ENCODE measurements around the gene RBL1. TPM values are rescaled to one million over a fixed set of nuclear protein-coding genes. Genes with fewer than 3 reads are reported as not detected.
"Not testable (repeated sequence)": the region's sequence is repeated elsewhere in the genome, so short reads cannot be mapped to it uniquely, and the experiment has no call there.

RBL1 gene
- total RNA-seq, 2 donors from 2014 or later = 2.5 to 17.1 TPM

DNA sequence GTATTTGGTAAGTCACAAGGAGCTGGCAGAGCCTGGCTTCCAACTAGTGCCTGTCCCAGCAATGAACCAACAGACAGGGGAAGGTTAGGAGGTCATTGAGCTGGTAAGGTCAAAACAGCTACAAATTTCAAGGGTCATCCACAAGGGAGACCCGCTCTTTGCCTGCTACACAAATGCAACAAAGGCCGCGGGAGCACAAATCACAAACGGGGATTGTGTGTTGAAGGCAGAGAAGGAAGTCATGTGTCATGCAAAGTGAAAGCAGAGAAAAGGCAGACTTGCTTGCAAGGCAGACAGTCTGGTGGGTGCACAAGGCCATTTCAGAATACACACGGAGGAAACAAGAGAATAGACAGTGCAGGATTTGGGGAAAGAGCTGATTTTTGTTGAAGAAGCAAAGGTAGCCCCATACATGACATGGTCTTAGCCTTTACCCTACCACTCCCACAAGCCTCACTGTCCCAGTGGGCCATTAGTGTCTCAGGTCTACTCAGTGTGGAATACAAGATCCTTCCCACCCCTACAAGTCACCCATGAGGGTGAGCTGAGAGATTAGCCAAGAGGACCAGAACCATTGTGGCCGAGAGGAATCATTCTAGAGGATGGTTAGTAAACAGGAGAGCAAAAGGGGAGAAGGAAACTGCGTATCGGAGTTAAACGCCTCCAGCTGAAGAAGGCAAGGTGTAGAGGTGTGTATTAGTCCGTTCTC lies 126.2 kb downstream of the RBL1 start:
- Histone ChIP-seq H3K9me3 (no peaks in the 10 kb centered on the region), H3K36me3 (no peaks in the 10 kb centered on the region), H3K4me1 (ENCODE audit: control insufficient read depth in 1 of 2, low read depth in 2 of 2) (no peaks in the 10 kb centered on the region), H3K4me3 (no peak overlapping the region), H3K27ac (no peak overlapping the region), H3K27me3 (replicated peaks; ENCODE audit: insufficient read depth) (no peaks in the 10 kb centered on the region)
- DNase-seq (ENCODE audit: low spot score) (no peak), ATAC-seq (ENCODE audit: insufficient number of reproducible peaks, low FRiP score, low read depth) (no peak)
- TF ChIP-seq, protein P1, sequence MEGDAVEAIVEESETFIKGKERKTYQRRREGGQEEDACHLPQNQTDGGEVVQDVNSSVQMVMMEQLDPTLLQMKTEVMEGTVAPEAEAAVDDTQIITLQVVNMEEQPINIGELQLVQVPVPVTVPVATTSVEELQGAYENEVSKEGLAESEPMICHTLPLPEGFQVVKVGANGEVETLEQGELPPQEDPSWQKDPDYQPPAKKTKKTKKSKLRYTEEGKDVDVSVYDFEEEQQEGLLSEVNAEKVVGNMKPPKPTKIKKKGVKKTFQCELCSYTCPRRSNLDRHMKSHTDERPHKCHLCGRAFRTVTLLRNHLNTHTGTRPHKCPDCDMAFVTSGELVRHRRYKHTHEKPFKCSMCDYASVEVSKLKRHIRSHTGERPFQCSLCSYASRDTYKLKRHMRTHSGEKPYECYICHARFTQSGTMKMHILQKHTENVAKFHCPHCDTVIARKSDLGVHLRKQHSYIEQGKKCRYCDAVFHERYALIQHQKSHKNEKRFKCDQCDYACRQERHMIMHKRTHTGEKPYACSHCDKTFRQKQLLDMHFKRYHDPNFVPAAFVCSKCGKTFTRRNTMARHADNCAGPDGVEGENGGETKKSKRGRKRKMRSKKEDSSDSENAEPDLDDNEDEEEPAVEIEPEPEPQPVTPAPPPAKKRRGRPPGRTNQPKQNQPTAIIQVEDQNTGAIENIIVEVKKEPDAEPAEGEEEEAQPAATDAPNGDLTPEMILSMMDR (IDR thresholded peaks at IDR 0.05) = no peak

DNA sequence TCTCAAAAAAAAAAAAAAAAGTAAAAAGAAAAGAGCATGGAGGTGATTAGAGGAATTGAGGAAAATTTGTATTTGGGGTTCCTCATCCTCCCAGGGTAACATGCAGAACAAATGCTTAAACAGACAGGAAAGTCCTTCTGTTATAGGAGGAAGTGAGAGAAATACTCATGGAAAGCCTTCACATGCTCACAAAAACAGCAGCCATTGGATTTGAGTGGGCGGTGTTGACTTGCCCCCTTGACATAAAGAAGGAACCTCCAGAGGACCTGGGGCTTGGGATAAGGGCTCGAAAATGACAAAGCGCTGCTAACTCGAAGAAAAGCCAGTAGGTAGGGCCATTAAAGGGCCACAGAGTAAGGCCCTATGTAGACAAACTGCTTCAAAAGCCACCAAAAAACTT lies 126.7 kb downstream of the RBL1 start:
- no peaks in the 10 kb centered on the region for H3K4me1 ChIP-seq (ENCODE audit: control insufficient read depth in 1 of 2, low read depth in 2 of 2)
- DNase-seq (ENCODE audit: low spot score) (no peak), ATAC-seq (ENCODE audit: insufficient number of reproducible peaks, low FRiP score, low read depth) (no peak)
- H3K36me3 ChIP-seq = no peaks in the 10 kb centered on the region
- no peaks in the 10 kb centered on the region for H3K27me3 ChIP-seq (replicated peaks; ENCODE audit: insufficient read depth)
- H3K9me3 ChIP-seq = no peaks in the 10 kb centered on the region
- no peak overlapping the region for H3K4me3 ChIP-seq
- TF ChIP-seq, protein P1 (IDR thresholded peaks at IDR 0.05) = no peak
- no peak overlapping the region for H3K27ac ChIP-seq

DNA sequence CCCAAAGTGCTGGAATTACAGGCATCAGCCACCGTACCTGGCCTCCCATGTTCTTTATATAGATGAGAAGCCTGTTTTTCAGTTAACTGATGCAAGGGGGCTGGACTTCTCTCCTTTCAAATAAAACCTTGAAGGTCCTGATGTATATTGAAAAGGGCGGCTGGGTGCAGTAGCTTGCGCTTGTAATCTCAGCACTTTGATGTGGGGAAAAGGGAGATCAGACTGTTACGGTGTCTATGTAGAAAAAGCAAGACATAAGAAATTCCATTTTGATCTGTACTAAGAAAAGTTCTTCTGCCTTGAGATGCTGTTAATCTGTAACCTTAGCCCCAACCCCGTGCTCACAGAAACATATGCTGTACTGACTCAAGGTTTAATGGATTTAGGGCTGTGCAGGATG lies 128.2 kb downstream of the RBL1 start:
- TF ChIP-seq, protein P1 (IDR thresholded peaks at IDR 0.05) = no peak
- H3K27ac ChIP-seq = no peak overlapping the region

DNA sequence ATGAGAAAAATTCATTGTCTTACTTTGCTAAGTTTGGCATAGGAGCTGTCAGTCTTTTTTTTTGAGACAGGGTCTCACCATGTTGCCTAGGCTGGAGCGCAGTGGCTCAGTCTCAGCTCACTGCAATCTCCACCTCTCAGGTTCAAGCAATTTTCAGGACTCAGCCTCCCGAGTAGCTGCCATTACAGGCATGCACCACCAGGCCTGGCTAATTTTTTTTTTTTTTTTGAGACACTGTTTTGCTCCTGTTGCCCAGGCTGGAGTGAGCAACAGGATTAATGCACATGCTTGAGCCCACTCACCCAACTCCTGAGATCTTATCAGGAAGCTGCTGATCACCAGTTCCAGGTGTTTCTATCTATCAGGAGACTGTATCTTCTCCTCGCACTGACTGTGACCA lies 128.8 kb downstream of the RBL1 start:
- ATAC-seq (ENCODE audit: insufficient number of reproducible peaks, low FRiP score, low read depth); H3K4me1 ChIP-seq (ENCODE audit: control insufficient read depth in 1 of 2, low read depth in 2 of 2); H3K27me3 ChIP-seq (replicated peaks; ENCODE audit: insufficient read depth); DNase-seq (ENCODE audit: low spot score); H3K27ac ChIP-seq; H3K4me3 ChIP-seq; H3K36me3 ChIP-seq; H3K9me3 ChIP-seq: not testable (repeated sequence)

More for the DNA sequence above, 128.2 kb downstream of the RBL1 start:
- DNase-seq (ENCODE audit: low spot score) = no peak
- H3K4me1 ChIP-seq (ENCODE audit: control insufficient read depth in 1 of 2, low read depth in 2 of 2) = no peaks in the 10 kb centered on the region
- H3K27me3 ChIP-seq (replicated peaks; ENCODE audit: insufficient read depth) = no peaks in the 10 kb centered on the region
- H3K9me3 ChIP-seq = no peaks in the 10 kb centered on the region
- H3K36me3 ChIP-seq = no peaks in the 10 kb centered on the region
- ATAC-seq (ENCODE audit: insufficient number of reproducible peaks, low FRiP score, low read depth) = no peak
- H3K4me3 ChIP-seq = no peak overlapping the region

GRCh38 chr20:36962354-36962941 lies 133.3 kb downstream of the RBL1 start:
- not testable (repeated sequence) for H3K9me3 ChIP-seq; ATAC-seq (ENCODE audit: insufficient number of reproducible peaks, low FRiP score, low read depth); H3K36me3 ChIP-seq; H3K4me1 ChIP-seq (ENCODE audit: control insufficient read depth in 1 of 2, low read depth in 2 of 2); DNase-seq (ENCODE audit: low spot score); H3K27me3 ChIP-seq (replicated peaks; ENCODE audit: insufficient read depth); H3K4me3 ChIP-seq; H3K27ac ChIP-seq

DNA sequence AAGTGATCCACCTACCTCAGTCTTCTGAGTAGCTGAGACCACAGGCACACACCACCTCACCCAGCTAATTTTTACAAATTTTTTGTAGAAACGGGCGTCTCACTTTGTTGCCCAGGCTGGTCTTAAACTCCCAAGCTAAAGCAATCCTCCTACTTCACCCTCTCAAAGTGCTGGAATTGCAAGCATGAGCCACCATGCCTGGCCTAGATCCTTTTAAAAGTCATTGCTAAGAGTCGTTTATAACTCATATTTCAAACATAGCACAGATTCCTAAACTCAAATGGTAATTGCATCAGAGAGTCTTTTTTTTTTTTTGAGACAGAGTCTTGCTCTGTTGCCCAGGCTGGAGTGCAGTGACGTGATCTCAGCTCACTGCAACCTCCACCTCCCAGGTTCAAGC lies 136.6 kb downstream of the RBL1 start:
- DNase-seq (ENCODE audit: low spot score) (no peak), ATAC-seq (ENCODE audit: insufficient number of reproducible peaks, low FRiP score, low read depth) (no peak)
- TF ChIP-seq, protein P1 (IDR thresholded peaks at IDR 0.05) = no peak
- Histone ChIP-seq H3K9me3 (no peaks in the 10 kb centered on the region), H3K4me3 (no peak overlapping the region), H3K36me3 (no peaks in the 10 kb centered on the region), H3K27ac (no peak overlapping the region), H3K4me1 (ENCODE audit: control insufficient read depth in 1 of 2, low read depth in 2 of 2) (no peaks in the 10 kb centered on the region), H3K27me3 (replicated peaks; ENCODE audit: insufficient read depth) (no peaks in the 10 kb centered on the region)
